HL-60 (cell line): ENCODE results near the gene SCD.

Experiments
- CTCF ChIP-seq: IDR thresholded peaks from one replicate; pipeline ENCODE4 v1.5.1; 2011; ENCODE audit warnings: low read length, control low read depth, inconsistent platforms; ENCODE audit not compliant: insufficient read depth
- GABPA ChIP-seq: IDR thresholded peaks from 2 replicates; pipeline ENCODE4 v1.6.1; 2012; ENCODE audit warnings: low read depth

GRCh38 chr10:100325158-100325557 is 21.9 kb upstream of the SCD start:
- TF ChIP-seq GABPA (no peak), CTCF (no peak)
